Large intestine (tissue), 3 donors: ENCODE measurements around the gene ZKSCAN3. TPM values are rescaled to one million over a fixed set of nuclear protein-coding genes. Genes with fewer than 3 reads are reported as not detected.

Source experiments
- DNase-seq, 2 donors: peaks; one replicate each; pipeline versions ENCODE4 v3.0.0 to v3.0.0-alpha.2; 2013
- H3K27ac ChIP-seq: one replicate; pipeline ENCODE4 v1.5.1; 2013; ENCODE audit warnings: low read length
- H3K27me3 ChIP-seq: 2 replicates; pipeline ENCODE4 v1.6.1; 2013; ENCODE audit warnings: low read length; ENCODE audit not compliant: control insufficient read depth, insufficient read depth
- H3K36me3 ChIP-seq: 2 replicates; pipeline ENCODE4 v1.6.1; 2013; ENCODE audit warnings: low read length; ENCODE audit not compliant: control insufficient read depth, insufficient read depth
- H3K4me1 ChIP-seq: one replicate; pipeline ENCODE4 v1.6.1; 2013; ENCODE audit warnings: low read length; ENCODE audit not compliant: control insufficient read depth, insufficient read depth
- H3K4me3 ChIP-seq: one replicate; pipeline ENCODE4 v1.5.1; 2013; ENCODE audit warnings: low read length
- H3K9me3 ChIP-seq: one replicate; pipeline ENCODE4 v1.6.1; 2013; ENCODE audit warnings: mild to moderate bottlenecking, low read depth, low read length, moderate library complexity; ENCODE audit not compliant: control insufficient read depth
- WGBS: methylation state at CpG from one replicate; pipeline ENCODE4 v1.1.5; 2013; ENCODE audit warnings: low lambda C conversion rate; ENCODE audit not compliant: insufficient coverage; 5-methylcytosine and 5-hydroxymethylcytosine counted together
- polyA plus RNA-seq: library from polyadenylated mRNA; unstranded; fragments of 120-200 nt; gene quantifications from one replicate; pipeline ENCODE4 v1.2.1, GENCODE V29; 2013

ZKSCAN3 gene
- polyA plus RNA-seq, 1 donor: 5.4 TPM

GRCh38 chr6:28340310-28341095 lies 9.2 kb upstream of the ZKSCAN3 start:
- WGBS: no CpG with 5 or more reads among the region's 1 CpG
- no peak overlapping the region for H3K4me3 ChIP-seq
- peaks cover 4% of the 10 kb centered on the region for H3K4me1 ChIP-seq
- DNase-seq: no peak
- no peak overlapping the region for H3K27ac ChIP-seq
- no peaks in the 10 kb centered on the region for H3K36me3 ChIP-seq
- no peaks in the 10 kb centered on the region for H3K9me3 ChIP-seq
- H3K27me3 ChIP-seq: peaks cover 6% of the 10 kb centered on the region

GRCh38 chr6:28343898-28344677 lies 5.7 kb upstream of the ZKSCAN3 start:
- Histone ChIP-seq H3K27ac (no peak overlapping the region), H3K36me3 (no peaks in the 10 kb centered on the region)
- 100% methylated on average over 1 of the region's 1 CpG for WGBS

GRCh38 chr6:28345201-28345600 lies 4.5 kb upstream of the ZKSCAN3 start:
- DNase-seq: no peak
- no CpG with 5 or more reads among the region's 1 CpG for WGBS
- no peaks in the 10 kb centered on the region for H3K9me3 ChIP-seq

More at GRCh38 chr6:28343898-28344677, 5.7 kb upstream of the ZKSCAN3 start:
- no peak for DNase-seq
- no peak overlapping the region for H3K4me3 ChIP-seq
- no peaks in the 10 kb centered on the region for H3K9me3 ChIP-seq
- H3K4me1 ChIP-seq: no peaks in the 10 kb centered on the region
- H3K27me3 ChIP-seq: peaks cover 17% of the 10 kb centered on the region

GRCh38 chr6:28347119-28347518 lies 2.6 kb upstream of the ZKSCAN3 start:
- Histone ChIP-seq H3K27me3 (peaks cover 17% of the 10 kb centered on the region), H3K36me3 (no peaks in the 10 kb centered on the region), H3K4me3 (no peak overlapping the region), H3K9me3 (no peaks in the 10 kb centered on the region), H3K4me1 (no peaks in the 10 kb centered on the region), H3K27ac (no peak overlapping the region)
- WGBS: 89% methylated on average over 1 of the region's 2 CpGs
- no peak for DNase-seq

More at GRCh38 chr6:28345201-28345600, 4.5 kb upstream of the ZKSCAN3 start:
- H3K4me1 ChIP-seq: no peaks in the 10 kb centered on the region
- no peak overlapping the region for H3K4me3 ChIP-seq
- H3K27me3 ChIP-seq: peaks cover 17% of the 10 kb centered on the region
- H3K36me3 ChIP-seq: no peaks in the 10 kb centered on the region
- H3K27ac ChIP-seq: no peak overlapping the region

- H3K36me3 ChIP-seq: no peaks in the 10 kb centered on the region
- peaks cover 16% of the 10 kb centered on the region for H3K27me3 ChIP-seq
- 2% methylated on average over 6 of the region's 9 CpGs for WGBS
- H3K27ac ChIP-seq: peak overlapping the region; percentile 61
- DNase-seq: no peak
- no peaks in the 10 kb centered on the region for H3K9me3 ChIP-seq
- H3K4me1 ChIP-seq: no peaks in the 10 kb centered on the region
- H3K4me3 ChIP-seq: peak overlapping the region; percentile 84
Measured at GRCh38 chr6:28349344-28349891, 329 bp upstream of the ZKSCAN3 start.

GRCh38 chr6:28351087-28351486 lies 1.3 kb downstream of the ZKSCAN3 start:
- DNase-seq: peak in 1 of 2 donors; percentile 34
- Histone ChIP-seq H3K27ac (no peak overlapping the region), H3K4me1 (peaks cover 5% of the 10 kb centered on the region), H3K27me3 (peaks cover 5% of the 10 kb centered on the region), H3K9me3 (no peaks in the 10 kb centered on the region), H3K36me3 (no peaks in the 10 kb centered on the region), H3K4me3 (no peak overlapping the region)
- no CpG with 5 or more reads among the region's 2 CpGs for WGBS

- H3K27ac ChIP-seq: no peak overlapping the region
- peaks cover 8% of the 10 kb centered on the region for H3K4me1 ChIP-seq
- H3K4me3 ChIP-seq: no peak overlapping the region
- peaks cover 4% of the 10 kb centered on the region for H3K27me3 ChIP-seq
- no peak for DNase-seq
- H3K36me3 ChIP-seq: no peaks in the 10 kb centered on the region
- H3K9me3 ChIP-seq: no peaks in the 10 kb centered on the region
- WGBS: 82% methylated on average over 2 of the region's 2 CpGs
Measured at GRCh38 chr6:28351493-28351925, 1.8 kb downstream of the ZKSCAN3 start.

GRCh38 chr6:28353356-28353755 lies 3.6 kb downstream of the ZKSCAN3 start:
- DNase-seq: no peak
- no peaks in the 10 kb centered on the region for H3K9me3 ChIP-seq
- WGBS: 100% methylated on average over 2 of the region's 3 CpGs
- H3K27ac ChIP-seq: no peak overlapping the region
- no peaks in the 10 kb centered on the region for H3K27me3 ChIP-seq
- H3K4me1 ChIP-seq: peaks cover 8% of the 10 kb centered on the region
- no peak overlapping the region for H3K4me3 ChIP-seq
- H3K36me3 ChIP-seq: no peaks in the 10 kb centered on the region

- WGBS: 100% methylated on average over 1 of the region's 11 CpGs
Measured at GRCh38 chr6:28353981-28354676, 4.4 kb downstream of the ZKSCAN3 start.

More at GRCh38 chr6:28353981-28354676, 4.4 kb downstream of the ZKSCAN3 start:
- H3K36me3 ChIP-seq: no peaks in the 10 kb centered on the region
- no peak overlapping the region for H3K4me3 ChIP-seq
- no peak for DNase-seq
- peaks cover 8% of the 10 kb centered on the region for H3K4me1 ChIP-seq
- no peaks in the 10 kb centered on the region for H3K27me3 ChIP-seq
- H3K9me3 ChIP-seq: no peaks in the 10 kb centered on the region
- no peak overlapping the region for H3K27ac ChIP-seq
